Central memory CD8-positive, alpha-beta T cell (primary cell): Measurements from ENCODE around the gene FGGY.
"Not testable (repeated sequence)": the region's sequence is repeated elsewhere in the genome, so short reads cannot be mapped to it uniquely, and the experiment has no call there.

Experiments used
- ATAC-seq: fragments of 150-1000 bp; cut with Tn5 transposase; replicated peaks from 2 replicates; pipeline ENCODE4 v1.10.0; 2022; ENCODE audit warnings: mild to moderate bottlenecking, moderate FRiP score, moderate number of reproducible peaks; ENCODE audit not compliant: poor library complexity, severe bottlenecking; ENCODE audit errors: extremely low read depth
- DNase-seq, 2 donors: peaks; one replicate each; pipeline ENCODE4 v3.0.0; 2021; ENCODE audit warnings: low spot score in 2 of 2
- H3K27ac Mint-ChIP-seq: one replicate; pipeline ENCODE4 v1.8.0; 2022; ENCODE audit warnings: low read depth, mild to moderate bottlenecking, moderate library complexity, mixed read lengths
- H3K27me3 Mint-ChIP-seq: one replicate; pipeline ENCODE4 v1.8.0; 2022; ENCODE audit warnings: mixed read lengths
- H3K36me3 Mint-ChIP-seq: one replicate; pipeline ENCODE4 v1.8.0; 2022; ENCODE audit warnings: mild to moderate bottlenecking, moderate library complexity, mixed read lengths; ENCODE audit not compliant: insufficient read depth
- H3K4me1 Mint-ChIP-seq: one replicate; pipeline ENCODE4 v1.8.0; 2022; ENCODE audit warnings: mixed read lengths
- H3K4me3 Mint-ChIP-seq: one replicate; pipeline ENCODE4 v1.8.0; 2022; ENCODE audit warnings: mild to moderate bottlenecking, moderate library complexity, mixed read lengths
- H3K9me3 Mint-ChIP-seq: one replicate; pipeline ENCODE4 v1.8.0; 2022; ENCODE audit warnings: mixed read lengths

FGGY gene

DNA sequence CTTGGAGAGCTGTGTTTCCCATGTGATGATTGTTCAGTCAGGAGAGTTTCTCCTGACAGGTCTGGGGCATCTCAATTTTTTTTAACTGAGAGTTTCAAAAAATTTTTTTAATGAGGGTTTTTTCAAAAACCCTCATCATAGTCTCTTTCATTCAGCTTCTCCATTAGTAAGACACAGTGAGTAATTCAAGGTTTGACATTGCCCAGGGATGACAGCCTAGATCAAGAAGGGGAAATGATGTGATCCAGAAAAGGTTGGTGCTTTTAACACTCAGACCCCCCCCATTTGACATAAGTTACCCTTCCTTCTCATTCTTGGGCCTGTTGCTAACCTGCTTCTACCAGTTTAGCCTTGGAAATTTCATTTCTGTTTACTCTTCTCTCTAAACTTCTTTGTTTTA, 328.5 kb downstream of the FGGY start:
- H3K4me1 Mint-ChIP-seq = no peaks in the 10 kb centered on the region
- ATAC-seq (no peak), DNase-seq (no peak)
- no peaks in the 10 kb centered on the region for H3K27me3 Mint-ChIP-seq
- peaks cover 2% of the 10 kb centered on the region for H3K36me3 Mint-ChIP-seq
- H3K9me3 Mint-ChIP-seq = no peaks in the 10 kb centered on the region
- no peak overlapping the region for H3K4me3 Mint-ChIP-seq
- H3K27ac Mint-ChIP-seq = no peak overlapping the region

- no peaks in the 10 kb centered on the region for H3K27me3 Mint-ChIP-seq
- no peak overlapping the region for H3K27ac Mint-ChIP-seq
- H3K36me3 Mint-ChIP-seq = no peaks in the 10 kb centered on the region
- H3K9me3 Mint-ChIP-seq = no peaks in the 10 kb centered on the region
- DNase-seq (no peak), ATAC-seq (no peak)
- no peaks in the 10 kb centered on the region for H3K4me1 Mint-ChIP-seq
- no peak overlapping the region for H3K4me3 Mint-ChIP-seq
These were observed 334.8 kb downstream of the FGGY start for GRCh38 chr1:59631561-59632255.

GRCh38 chr1:59635097-59635496, 338.2 kb downstream of the FGGY start:
- DNase-seq (no peak), ATAC-seq (no peak)
- H3K4me1 Mint-ChIP-seq = no peaks in the 10 kb centered on the region
- no peaks in the 10 kb centered on the region for H3K27me3 Mint-ChIP-seq
- no peak overlapping the region for H3K4me3 Mint-ChIP-seq
- no peaks in the 10 kb centered on the region for H3K9me3 Mint-ChIP-seq
- no peak overlapping the region for H3K27ac Mint-ChIP-seq
- H3K36me3 Mint-ChIP-seq = no peaks in the 10 kb centered on the region

DNA sequence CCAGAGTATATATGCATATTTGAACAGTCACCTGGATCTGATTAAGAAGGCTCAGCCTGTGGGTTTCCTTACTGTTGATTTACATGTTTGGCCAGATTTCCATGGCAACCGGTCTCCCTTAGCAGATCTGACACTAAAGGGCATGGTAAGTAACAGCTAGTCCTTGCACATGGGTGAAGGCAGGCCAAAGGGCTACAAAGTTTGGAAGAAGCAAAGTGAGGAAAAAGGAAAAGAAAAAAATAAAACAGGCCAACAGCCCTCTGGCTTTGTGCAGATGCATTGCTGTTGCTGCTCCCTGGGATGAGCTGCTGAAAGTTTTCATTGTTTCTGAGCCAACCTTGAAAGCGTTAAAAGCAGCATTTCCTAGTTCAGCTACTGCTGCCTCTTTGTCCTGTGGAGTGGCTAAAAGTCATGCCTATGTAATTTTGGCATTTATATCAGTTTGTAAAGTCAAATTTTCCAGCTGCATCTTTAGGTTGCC, 341.4 kb downstream of the FGGY start:
- DNase-seq (no peak), ATAC-seq (no peak)
- Mint-ChIP-seq H3K36me3 (no peaks in the 10 kb centered on the region), H3K27ac (no peak overlapping the region), H3K4me3 (no peak overlapping the region), H3K27me3 (no peaks in the 10 kb centered on the region), H3K4me1 (no peaks in the 10 kb centered on the region), H3K9me3 (no peaks in the 10 kb centered on the region)

- DNase-seq (no peak), ATAC-seq (no peak)
These were observed 342.4 kb downstream of the FGGY start for GRCh38 chr1:59639266-59639665.

GRCh38 chr1:59640851-59641250, 344.0 kb downstream of the FGGY start:
- Mint-ChIP-seq H3K27ac (no peak overlapping the region), H3K36me3 (no peaks in the 10 kb centered on the region), H3K4me3 (no peak overlapping the region), H3K9me3 (no peaks in the 10 kb centered on the region), H3K27me3 (no peaks in the 10 kb centered on the region), H3K4me1 (no peaks in the 10 kb centered on the region)
- DNase-seq (no peak), ATAC-seq (no peak)

More at GRCh38 chr1:59639266-59639665, 342.4 kb downstream of the FGGY start:
- H3K27me3 Mint-ChIP-seq = no peaks in the 10 kb centered on the region
- H3K27ac Mint-ChIP-seq = no peak overlapping the region
- H3K4me3 Mint-ChIP-seq = no peak overlapping the region
- H3K9me3 Mint-ChIP-seq = no peaks in the 10 kb centered on the region
- H3K4me1 Mint-ChIP-seq = no peaks in the 10 kb centered on the region
- H3K36me3 Mint-ChIP-seq = no peaks in the 10 kb centered on the region

DNA sequence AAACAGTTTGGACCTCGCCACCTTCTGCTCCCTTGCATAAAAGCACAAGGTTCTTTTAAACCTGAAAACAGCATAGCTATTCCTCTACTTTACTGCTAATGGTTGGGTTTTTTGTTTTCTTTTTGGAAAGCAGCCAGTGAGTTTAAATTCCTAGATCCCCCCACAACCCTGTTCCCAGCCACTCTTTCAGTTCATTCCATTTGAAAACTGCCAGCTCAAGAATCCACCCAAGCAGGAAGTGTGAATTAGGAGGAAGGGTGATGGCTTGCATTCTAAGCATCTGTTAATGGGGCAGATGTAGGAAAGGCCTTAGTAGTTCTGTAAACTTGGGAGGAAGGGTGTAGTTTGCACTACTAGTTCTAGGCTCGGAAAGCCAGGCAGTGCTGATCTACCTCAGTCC, 344.9 kb downstream of the FGGY start:
- H3K4me1 Mint-ChIP-seq = no peaks in the 10 kb centered on the region
- H3K9me3 Mint-ChIP-seq = no peaks in the 10 kb centered on the region
- DNase-seq (no peak), ATAC-seq (no peak)
- no peaks in the 10 kb centered on the region for H3K36me3 Mint-ChIP-seq
- H3K27me3 Mint-ChIP-seq = no peaks in the 10 kb centered on the region
- H3K27ac Mint-ChIP-seq = no peak overlapping the region
- no peak overlapping the region for H3K4me3 Mint-ChIP-seq

- no peak for ATAC-seq
- no peak for DNase-seq
- Mint-ChIP-seq H3K4me3 (no peak overlapping the region), H3K4me1 (no peaks in the 10 kb centered on the region), H3K9me3 (no peaks in the 10 kb centered on the region), H3K27me3 (no peaks in the 10 kb centered on the region), H3K27ac (no peak overlapping the region), H3K36me3 (no peaks in the 10 kb centered on the region)
These were observed 346.6 kb downstream of the FGGY start for GRCh38 chr1:59643526-59643925.

GRCh38 chr1:59645893-59646292, 349.0 kb downstream of the FGGY start:
- Mint-ChIP-seq H3K9me3 (no peaks in the 10 kb centered on the region), H3K36me3 (no peaks in the 10 kb centered on the region), H3K27ac (no peak overlapping the region), H3K4me1 (no peaks in the 10 kb centered on the region), H3K4me3 (no peak overlapping the region), H3K27me3 (no peaks in the 10 kb centered on the region)
- no peak for ATAC-seq
- DNase-seq = no peak

GRCh38 chr1:59653142-59653958, 356.5 kb downstream of the FGGY start:
- not testable (repeated sequence) for ATAC-seq, H3K4me1 Mint-ChIP-seq, H3K27me3 Mint-ChIP-seq, DNase-seq, H3K9me3 Mint-ChIP-seq, H3K4me3 Mint-ChIP-seq, H3K36me3 Mint-ChIP-seq, H3K27ac Mint-ChIP-seq

DNA sequence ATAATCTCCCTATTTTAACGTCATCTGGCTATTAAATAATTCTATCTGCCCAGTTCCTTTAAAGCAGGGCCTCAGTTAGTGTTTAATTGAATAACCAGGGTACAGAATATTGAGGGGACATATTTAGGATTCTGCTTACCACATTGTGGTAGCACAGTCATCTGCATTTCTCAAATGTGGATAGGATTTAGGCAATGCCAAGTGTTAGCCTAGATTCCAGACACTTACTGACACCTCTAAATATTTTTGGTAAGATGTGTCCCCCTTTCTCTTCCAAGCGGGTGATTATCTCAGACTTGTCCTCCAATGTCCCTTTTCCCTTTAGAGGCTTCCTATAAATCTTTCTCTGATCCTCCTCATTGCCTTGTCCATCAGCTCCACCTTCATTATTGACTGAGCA, 357.1 kb downstream of the FGGY start:
- Mint-ChIP-seq H3K36me3 (no peaks in the 10 kb centered on the region), H3K27me3 (no peaks in the 10 kb centered on the region), H3K9me3 (no peaks in the 10 kb centered on the region), H3K4me3 (no peak overlapping the region), H3K27ac (no peak overlapping the region), H3K4me1 (no peaks in the 10 kb centered on the region)
- ATAC-seq (no peak), DNase-seq (no peak)

GRCh38 chr1:59657873-59658465, 361.1 kb downstream of the FGGY start:
- no peak overlapping the region for H3K4me3 Mint-ChIP-seq
- H3K9me3 Mint-ChIP-seq = no peaks in the 10 kb centered on the region
- DNase-seq (no peak), ATAC-seq (no peak)
- no peak overlapping the region for H3K27ac Mint-ChIP-seq
- H3K4me1 Mint-ChIP-seq = no peaks in the 10 kb centered on the region
- H3K36me3 Mint-ChIP-seq = no peaks in the 10 kb centered on the region
- no peaks in the 10 kb centered on the region for H3K27me3 Mint-ChIP-seq

DNA sequence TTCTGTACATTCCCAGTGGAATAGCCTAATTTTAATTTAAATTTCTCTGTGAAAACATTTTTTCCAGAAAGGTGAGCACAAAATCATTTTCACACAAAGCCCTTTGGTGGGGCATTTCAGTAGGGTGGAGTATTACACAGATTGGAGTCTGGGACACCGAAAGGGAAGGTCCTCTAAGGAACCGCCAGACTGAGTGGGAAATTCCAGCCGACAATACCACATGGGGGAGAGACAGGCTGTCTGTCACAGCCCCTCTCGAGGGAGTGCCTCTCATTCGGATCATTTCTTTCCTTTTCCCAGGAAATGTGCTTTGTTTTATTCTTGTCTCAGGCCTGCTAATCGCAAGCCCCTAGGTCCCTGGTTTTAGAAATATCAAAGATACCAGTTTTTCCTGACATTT, 367.3 kb downstream of the FGGY start:
- Mint-ChIP-seq H3K27me3 (no peaks in the 10 kb centered on the region), H3K4me1 (no peaks in the 10 kb centered on the region), H3K4me3 (no peak overlapping the region), H3K36me3 (no peaks in the 10 kb centered on the region), H3K27ac (no peak overlapping the region), H3K9me3 (no peaks in the 10 kb centered on the region)
- ATAC-seq = no peak
- no peak for DNase-seq
